H1 (cell line): ENCODE measurements around the gene SLC2A2. TPM values are rescaled to one million over a fixed set of nuclear protein-coding genes. Genes with fewer than 3 reads are reported as not detected.

Experiments used
- EZH2 ChIP-seq: fragments of 200-600 bp; sonication (generic); IDR thresholded peaks from 2 replicates; pipeline ENCODE4 v1.7.1; 2012; ENCODE audit warnings: low read depth, mild to moderate bottlenecking, moderate library complexity, low read length, inconsistent platforms; ENCODE audit not compliant: severe bottlenecking
- polyA plus RNA-seq, 7 experiments: library from polyadenylated mRNA; depleted of rRNA in 3 of 7; stranded (reverse) in 5 of 7; unstranded in 2 of 7; fragments of >200 nt in 5 of 7; fragments of 200-250 nt in 2 of 7; gene quantifications; 1 replicate in 5 of 7; 2 replicates in 1 of 7; 4 replicates in 1 of 7; pipeline versions ENCODE4 v1.2.1 to v1.2.3, GENCODE V29; 2011 to 2013; ENCODE audit warnings: missing spikeins in 2 of 7, mixed read lengths in 2 of 7
- total RNA-seq: library from RNA; stranded (reverse); fragmentation: NEBNext Ultra II Directional; extraction: Animal tissue kit (Norgen Biotek cat#: 25700); gene quantifications from 2 replicates; pipeline ENCODE4 v1.2.1, GENCODE V29; 2021

Gene SLC2A2
- total and polyA plus RNA-seq, 2 of the 8 experiments (the other 6 are each of a cell fraction or from before 2014, with no cell fraction given) = not detected

- TF ChIP-seq EZH2 = peak; percentile 18
Measured at GRCh38 chr3:171028025-171028778, 1.7 kb upstream of the SLC2A2 start (continued).
